GM13976 (cell line): ENCODE data around the gene DNAH6.

Source experiments
- DNase-seq: peaks from one replicate; pipeline ENCODE4 v3.0.0; 2012; ENCODE audit warnings: low spot score
- in situ Hi-C: fragments of 300-500 bp; cut with MboI; formaldehyde crosslinking; loops from one replicate; pipeline ENCODE4 v1.12.0; 2022; ENCODE audit warnings: low sequenced_read_pairs, mixed read lengths, inconsistent platforms; ENCODE audit not compliant: unreplicated experiment
- TF ChIP-seq, protein P1 (sequence below): IDR thresholded peaks from 2 replicates; pipeline ENCODE4 v1.5.1; 2012; ENCODE audit warnings: borderline replicate concordance, mild to moderate bottlenecking; ENCODE audit not compliant: insufficient read depth; ENCODE audit errors: extremely low read depth, missing control alignments, control extremely low read depth

DNAH6 gene

DNA sequence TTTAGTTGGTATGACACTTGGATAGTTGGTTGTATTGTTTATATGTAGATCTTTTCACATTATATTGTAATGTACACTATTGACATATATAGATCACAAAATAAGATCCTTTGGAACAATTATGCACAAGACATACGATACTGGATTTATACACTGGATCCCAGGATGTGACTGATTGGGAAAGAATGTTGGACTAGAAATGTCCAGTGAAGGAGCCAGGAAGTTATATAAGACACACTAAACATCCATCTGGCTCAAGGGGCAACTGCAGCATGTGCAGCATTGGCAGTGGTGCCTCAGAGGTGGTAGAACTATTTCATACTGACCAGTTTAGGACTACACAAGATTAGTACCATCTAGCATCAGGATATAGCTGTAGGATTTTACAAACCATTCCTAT, 259.7 kb downstream of the DNAH6 start:
- TF ChIP-seq, protein P1, sequence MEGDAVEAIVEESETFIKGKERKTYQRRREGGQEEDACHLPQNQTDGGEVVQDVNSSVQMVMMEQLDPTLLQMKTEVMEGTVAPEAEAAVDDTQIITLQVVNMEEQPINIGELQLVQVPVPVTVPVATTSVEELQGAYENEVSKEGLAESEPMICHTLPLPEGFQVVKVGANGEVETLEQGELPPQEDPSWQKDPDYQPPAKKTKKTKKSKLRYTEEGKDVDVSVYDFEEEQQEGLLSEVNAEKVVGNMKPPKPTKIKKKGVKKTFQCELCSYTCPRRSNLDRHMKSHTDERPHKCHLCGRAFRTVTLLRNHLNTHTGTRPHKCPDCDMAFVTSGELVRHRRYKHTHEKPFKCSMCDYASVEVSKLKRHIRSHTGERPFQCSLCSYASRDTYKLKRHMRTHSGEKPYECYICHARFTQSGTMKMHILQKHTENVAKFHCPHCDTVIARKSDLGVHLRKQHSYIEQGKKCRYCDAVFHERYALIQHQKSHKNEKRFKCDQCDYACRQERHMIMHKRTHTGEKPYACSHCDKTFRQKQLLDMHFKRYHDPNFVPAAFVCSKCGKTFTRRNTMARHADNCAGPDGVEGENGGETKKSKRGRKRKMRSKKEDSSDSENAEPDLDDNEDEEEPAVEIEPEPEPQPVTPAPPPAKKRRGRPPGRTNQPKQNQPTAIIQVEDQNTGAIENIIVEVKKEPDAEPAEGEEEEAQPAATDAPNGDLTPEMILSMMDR = no peak
- no peak for DNase-seq
- in situ Hi-C loops = no loop called here

DNA sequence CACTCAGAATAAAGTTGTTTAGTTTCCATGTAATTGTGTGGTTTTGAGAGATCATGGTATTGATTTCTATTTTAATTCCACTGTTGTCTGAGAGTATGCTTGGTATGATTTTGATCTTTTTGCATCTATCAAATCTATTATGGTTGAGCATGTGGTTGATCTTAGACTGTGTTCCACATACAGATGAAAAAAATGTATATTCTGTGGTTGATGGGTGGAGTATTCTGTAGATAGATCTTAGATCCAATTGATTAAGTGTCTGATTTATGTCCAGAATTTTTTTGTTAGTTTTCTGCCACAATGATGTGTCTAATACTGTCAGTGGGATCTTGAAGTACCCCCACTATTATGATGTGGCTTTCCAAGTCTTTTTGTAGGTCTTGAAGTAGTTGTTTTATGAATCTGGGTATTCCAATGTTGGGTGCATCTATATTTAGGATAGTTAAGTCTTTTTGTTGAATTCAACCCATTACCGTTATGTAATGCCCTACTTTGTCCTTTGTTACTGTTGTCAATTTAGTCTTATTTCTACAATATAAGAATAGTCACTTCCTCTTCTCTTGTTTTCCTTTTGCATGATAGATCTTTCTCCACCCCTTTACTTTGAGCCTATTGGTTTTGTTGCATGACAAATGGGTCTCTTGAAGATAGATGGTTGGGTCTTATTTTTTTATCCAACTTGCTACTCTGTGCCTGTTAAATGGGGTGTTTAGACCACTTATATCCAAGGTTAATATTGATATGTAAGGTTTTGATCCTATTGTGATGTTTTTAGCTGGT, 262.8 kb downstream of the DNAH6 start:
- TF ChIP-seq, protein P1 = no peak
- in situ Hi-C loops = no loop called here
- no peak for DNase-seq

DNA sequence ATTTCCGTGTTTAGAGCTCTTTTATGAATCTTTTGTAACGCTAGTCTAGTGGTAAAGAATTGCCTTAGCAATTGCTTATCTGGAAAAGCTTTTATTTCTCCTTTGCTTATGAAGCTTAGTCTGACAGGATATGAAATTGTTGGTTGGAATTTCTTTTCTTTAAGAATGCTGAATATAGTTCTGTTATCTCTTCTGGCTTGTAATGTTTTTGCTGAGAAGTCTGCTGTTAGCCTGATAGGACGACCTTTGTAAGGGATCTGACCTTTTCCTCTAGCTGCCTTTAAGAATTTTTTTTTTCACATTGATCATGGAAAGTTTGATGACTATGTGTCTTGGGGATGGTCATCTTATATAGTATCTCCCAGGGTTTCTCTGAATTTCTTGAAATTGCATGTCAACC, 263.5 kb downstream of the DNAH6 start:
- no peak for DNase-seq
- in situ Hi-C loops = no loop called here
- TF ChIP-seq, protein P1 = no peak

DNA sequence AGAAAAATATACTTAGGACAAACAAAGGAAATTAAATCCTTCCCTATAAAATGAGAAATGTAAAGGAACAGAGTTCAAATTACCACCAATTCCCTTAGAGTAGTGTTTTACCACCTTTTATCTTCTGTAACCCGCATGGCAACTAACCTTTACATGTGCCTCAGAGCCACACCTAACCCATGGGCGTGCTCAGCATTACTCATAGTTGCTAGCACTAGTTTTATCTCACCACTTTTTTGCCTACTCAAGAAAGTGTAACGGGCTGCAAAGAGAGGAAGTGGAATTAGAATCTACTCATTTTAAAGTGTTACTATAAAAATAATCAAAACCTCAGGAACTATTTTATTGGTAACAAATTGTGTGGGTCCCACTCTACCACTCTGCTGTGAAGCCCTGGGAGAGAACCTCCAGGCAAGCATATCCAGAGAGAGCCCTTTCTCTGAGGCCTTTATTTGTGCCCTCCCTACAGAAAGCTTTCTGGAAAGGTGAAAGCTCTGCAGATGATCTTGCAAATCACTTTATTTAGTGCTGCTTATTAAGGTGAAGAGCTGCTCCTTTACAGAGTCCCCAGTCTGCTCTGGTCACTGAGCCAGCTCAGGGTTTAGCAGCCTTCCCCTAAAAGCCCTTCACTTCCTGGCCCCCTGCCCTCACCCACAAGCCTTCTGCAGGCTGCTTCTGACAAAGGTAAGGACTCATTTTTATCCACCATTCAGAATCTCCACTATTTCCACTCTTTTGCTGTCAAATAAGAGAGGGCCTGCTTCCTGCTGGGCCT, 265.8 kb downstream of the DNAH6 start:
- TF ChIP-seq, protein P1 = no peak
- DNase-seq = no peak
- in situ Hi-C loops = no loop called here

DNA sequence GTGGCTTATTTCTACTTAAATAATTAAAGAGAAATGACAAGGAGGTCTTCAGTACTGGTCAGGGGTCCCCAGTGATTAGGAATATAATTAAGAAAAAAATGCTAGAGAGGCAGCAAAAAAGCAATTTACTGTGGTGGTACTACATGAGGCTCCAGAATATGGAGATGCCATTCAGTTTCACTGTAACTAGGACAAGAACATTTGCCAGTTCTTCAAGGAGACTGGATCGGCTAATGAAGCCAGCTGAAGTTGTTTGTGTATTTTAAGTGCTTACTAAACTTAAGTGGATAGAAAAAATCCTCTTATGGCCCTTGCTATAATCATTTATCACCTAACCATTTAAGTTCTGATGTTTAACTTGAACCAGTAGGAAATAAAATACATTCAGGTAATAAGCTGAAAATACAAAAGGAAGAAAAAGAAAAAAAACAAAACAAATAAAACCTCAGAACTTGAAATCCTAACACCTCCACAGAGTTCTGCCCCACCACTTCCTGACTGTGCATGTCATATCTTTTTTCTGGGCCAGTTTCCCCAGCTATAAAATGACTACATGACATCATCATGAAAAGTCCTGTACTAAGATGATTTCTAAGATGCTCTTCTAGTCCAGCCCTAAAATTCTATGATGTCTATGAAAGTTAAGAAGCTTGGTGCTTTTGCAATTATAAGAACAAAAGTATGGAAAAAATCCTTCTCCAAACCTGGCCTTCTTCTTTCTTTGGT, 266.6 kb downstream of the DNAH6 start:
- no peak for DNase-seq
- in situ Hi-C loops = no loop called here
- TF ChIP-seq, protein P1 = no peak

DNA sequence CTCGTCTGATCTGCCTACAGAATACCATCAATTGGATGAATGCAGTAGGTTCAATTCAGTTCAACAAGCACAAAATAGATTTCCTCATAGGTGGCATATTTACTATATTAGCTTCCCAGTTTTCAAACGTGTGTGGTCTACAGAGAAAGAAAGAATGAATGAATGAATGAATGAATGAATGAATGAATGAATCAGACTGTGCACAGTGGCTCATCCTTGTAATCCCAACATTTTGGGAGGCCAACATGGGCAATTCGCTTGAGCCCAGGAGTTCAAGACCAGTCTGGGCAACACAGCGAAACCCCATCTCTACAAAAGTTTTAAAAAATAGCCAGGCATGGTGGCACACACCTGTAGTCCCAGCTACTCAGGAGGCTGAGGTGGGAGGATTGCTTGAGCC, 269.7 kb downstream of the DNAH6 start:
- DNase-seq = no peak
- in situ Hi-C loops = no loop called here
- TF ChIP-seq, protein P1 = no peak
